Subcutaneous adipose tissue (tissue), 4 donors: ENCODE results near the gene FAM180A. TPM values are rescaled to one million over a fixed set of nuclear protein-coding genes. Genes with fewer than 3 reads are reported as not detected.

Experiments
- total RNA-seq, 4 donors: library from RNA; depleted of rRNA; stranded (reverse); fragments of >200 nt; gene quantifications; one replicate each; pipeline ENCODE4 v1.1.0, GENCODE V29; 2016
- TF ChIP-seq, protein P1 (sequence below): fragments of 450-650 bp; IDR thresholded peaks from one replicate; pipeline ENCODE4 v1.5.1; 2016; ENCODE audit warnings: low read depth, mild to moderate bottlenecking, control low read depth, antibody characterized with exemption, moderate library complexity

The FAM180A gene
- total RNA-seq, 4 donors from 2014 or later = 1.1 to 9.9 (median 6.3) TPM

- TF ChIP-seq, protein P1, sequence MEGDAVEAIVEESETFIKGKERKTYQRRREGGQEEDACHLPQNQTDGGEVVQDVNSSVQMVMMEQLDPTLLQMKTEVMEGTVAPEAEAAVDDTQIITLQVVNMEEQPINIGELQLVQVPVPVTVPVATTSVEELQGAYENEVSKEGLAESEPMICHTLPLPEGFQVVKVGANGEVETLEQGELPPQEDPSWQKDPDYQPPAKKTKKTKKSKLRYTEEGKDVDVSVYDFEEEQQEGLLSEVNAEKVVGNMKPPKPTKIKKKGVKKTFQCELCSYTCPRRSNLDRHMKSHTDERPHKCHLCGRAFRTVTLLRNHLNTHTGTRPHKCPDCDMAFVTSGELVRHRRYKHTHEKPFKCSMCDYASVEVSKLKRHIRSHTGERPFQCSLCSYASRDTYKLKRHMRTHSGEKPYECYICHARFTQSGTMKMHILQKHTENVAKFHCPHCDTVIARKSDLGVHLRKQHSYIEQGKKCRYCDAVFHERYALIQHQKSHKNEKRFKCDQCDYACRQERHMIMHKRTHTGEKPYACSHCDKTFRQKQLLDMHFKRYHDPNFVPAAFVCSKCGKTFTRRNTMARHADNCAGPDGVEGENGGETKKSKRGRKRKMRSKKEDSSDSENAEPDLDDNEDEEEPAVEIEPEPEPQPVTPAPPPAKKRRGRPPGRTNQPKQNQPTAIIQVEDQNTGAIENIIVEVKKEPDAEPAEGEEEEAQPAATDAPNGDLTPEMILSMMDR = no peak
Measured at GRCh38 chr7:135716677-135717238, 31.9 kb downstream of the FAM180A start.

DNA sequence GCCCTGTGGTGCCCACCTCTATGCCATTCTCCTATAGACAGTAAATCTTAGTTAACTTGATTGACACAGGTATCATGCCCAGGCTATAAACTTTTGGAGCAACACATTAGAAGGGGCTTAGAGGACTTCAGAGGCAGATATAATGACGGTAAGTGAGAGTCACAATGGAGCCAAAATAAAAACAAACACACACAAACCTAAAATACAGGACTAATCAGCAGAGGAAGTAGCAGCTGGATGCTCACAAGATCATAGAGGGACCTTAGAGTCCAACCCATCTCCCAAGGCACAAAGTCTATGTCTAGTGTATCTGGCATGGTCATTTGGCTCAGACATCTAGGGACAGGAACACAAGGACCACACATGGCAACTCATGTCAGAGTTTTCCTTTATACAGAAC, 32.9 kb downstream of the FAM180A start:
- TF ChIP-seq, protein P1 = no peak

GRCh38 chr7:135715055-135715522, 33.5 kb downstream of the FAM180A start:
- TF ChIP-seq, protein P1 = no peak

- TF ChIP-seq, protein P1 = no peak
Measured at GRCh38 chr7:135714534-135715009, 34.0 kb downstream of the FAM180A start.

GRCh38 chr7:135713836-135714470, 34.7 kb downstream of the FAM180A start:
- TF ChIP-seq, protein P1 = no peak

- TF ChIP-seq, protein P1 = no peak
Measured at GRCh38 chr7:135712796-135713195, 35.8 kb downstream of the FAM180A start.

GRCh38 chr7:135712182-135712782, 36.3 kb downstream of the FAM180A start:
- TF ChIP-seq, protein P1 = no peak
